Muscle layer of duodenum (tissue), 2 donors: Measurements from ENCODE around the gene METTL27.
"Not testable (repeated sequence)": the region's sequence is repeated elsewhere in the genome, so short reads cannot be mapped to it uniquely, and the experiment has no call there.

Experiments used
- H3K27ac ChIP-seq: one replicate; pipeline ENCODE4 v1.7.0; 2013; ENCODE audit warnings: mild to moderate bottlenecking, low read length
- H3K27me3 ChIP-seq: one replicate; pipeline ENCODE4 v1.7.0; 2013; ENCODE audit warnings: low read depth, mild to moderate bottlenecking, control low read depth, low read length
- H3K36me3 ChIP-seq, 2 donors: one replicate each; pipeline ENCODE4 v1.7.0; 2013; ENCODE audit warnings: low read length in 2 of 2, control low read depth in 1 of 2, mild to moderate bottlenecking in 1 of 2; ENCODE audit not compliant: insufficient read depth in 2 of 2, control insufficient read depth in 1 of 2
- H3K4me1 ChIP-seq, 2 donors: one replicate each; pipeline ENCODE4 v1.7.0; 2013; ENCODE audit warnings: low read length in 2 of 2, mild to moderate bottlenecking in 2 of 2, control low read depth in 1 of 2, moderate library complexity in 1 of 2; ENCODE audit not compliant: insufficient read depth in 2 of 2, control insufficient read depth in 1 of 2
- H3K4me3 ChIP-seq, 2 donors: one replicate each; pipeline ENCODE4 v1.7.0; 2013; ENCODE audit warnings: low read length in 2 of 2, low read depth in 1 of 2, mild to moderate bottlenecking in 1 of 2
- H3K9me3 ChIP-seq, 2 donors: one replicate each; pipeline ENCODE4 v1.7.0; 2013; ENCODE audit warnings: low read length in 2 of 2, control low read depth in 1 of 2, mild to moderate bottlenecking in 1 of 2; ENCODE audit not compliant: control insufficient read depth in 1 of 2
- donor health status: healthy.

Gene METTL27

DNA sequence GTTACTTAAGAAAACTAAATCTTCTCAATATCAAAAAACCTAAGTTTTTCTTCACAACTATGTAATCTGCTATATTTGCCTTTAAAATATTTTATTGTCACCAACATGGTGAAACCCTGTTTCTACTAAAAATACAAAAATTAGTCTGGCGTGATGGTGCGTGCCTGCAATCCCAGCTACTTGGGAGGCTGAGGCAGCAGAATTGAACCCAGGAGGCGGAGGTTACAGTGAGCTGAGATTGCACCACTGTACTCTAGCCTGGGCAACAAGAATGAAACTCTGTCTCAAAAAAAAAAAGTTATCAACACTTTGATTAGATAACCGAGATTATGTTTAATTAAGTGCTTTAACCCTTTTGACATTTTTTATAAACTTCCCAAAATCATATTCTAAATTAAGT lies 39.9 kb downstream of the METTL27 start:
- Histone ChIP-seq H3K27me3 (no peaks in the 10 kb centered on the region), H3K4me3 (no peak overlapping the region), H3K27ac (no peak overlapping the region), H3K9me3 (no peaks in the 10 kb centered on the region), H3K36me3 (no peaks in the 10 kb centered on the region), H3K4me1 (no peaks in the 10 kb centered on the region)

DNA sequence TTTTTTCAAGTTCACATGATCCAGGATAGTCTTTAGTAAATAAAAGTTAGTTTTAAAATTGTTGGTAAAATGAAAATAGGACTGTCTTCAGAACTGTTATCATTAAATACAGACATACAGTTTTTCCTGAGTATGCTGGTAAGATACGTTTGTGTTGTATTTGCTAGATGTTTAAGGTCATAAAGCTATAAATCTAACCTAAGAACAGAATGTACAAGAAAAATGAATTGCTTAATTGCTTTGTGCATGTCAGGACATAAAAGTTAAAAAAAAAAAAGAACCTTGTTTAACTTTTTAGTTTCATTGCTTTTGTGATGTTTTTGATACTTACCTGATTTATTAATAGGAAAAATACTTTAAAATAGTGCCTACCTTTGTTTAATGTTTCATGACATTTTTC lies 40.7 kb downstream of the METTL27 start:
- Histone ChIP-seq H3K9me3 (no peaks in the 10 kb centered on the region), H3K4me1 (no peaks in the 10 kb centered on the region), H3K27me3 (no peaks in the 10 kb centered on the region), H3K36me3 (no peaks in the 10 kb centered on the region), H3K27ac (no peak overlapping the region), H3K4me3 (no peak overlapping the region)

DNA sequence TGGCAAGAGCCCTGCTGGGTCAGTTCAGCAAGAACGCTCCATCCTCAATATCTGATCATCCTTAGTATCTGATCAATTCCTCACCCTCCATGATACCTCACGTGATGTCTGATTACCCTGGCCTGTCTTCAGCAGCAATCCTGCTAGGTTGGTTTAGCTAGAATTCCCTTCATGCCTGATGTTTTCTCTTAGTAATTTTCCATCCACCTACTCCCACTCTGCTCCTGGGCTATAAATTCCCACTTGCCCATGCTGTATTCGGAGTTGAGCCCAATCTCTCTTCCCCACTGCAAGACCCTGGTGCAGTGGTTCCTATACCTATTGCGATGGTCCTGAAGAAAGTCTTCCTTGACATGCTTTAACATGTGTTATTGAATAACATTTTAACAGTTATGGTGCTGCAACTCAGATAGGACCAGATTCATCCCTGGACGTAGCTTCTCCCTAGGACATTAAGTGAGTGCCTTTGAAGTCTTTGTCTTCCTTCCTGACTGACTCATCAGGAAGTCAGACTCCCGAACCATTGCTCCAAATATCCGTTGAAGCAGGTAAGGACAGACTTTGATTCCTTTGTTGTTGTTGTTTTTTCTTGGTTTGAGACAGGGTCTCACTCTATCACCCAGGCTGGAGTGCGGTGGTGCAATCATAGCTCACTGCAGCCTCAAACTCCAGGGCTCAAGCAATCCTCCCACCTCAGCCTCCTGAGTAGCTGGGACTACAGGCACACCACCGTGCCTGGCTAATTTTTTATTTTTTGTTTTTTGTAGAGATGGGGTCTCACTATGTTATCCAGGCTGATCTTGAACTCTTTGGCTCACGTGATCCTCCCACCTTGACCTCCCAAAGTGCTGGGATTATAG lies 42.8 kb downstream of the METTL27 start:
- H3K27me3 ChIP-seq = no peaks in the 10 kb centered on the region
- no peaks in the 10 kb centered on the region for H3K36me3 ChIP-seq
- H3K27ac ChIP-seq = no peak overlapping the region
- H3K4me3 ChIP-seq = no peak overlapping the region
- H3K4me1 ChIP-seq = no peaks in the 10 kb centered on the region
- no peaks in the 10 kb centered on the region for H3K9me3 ChIP-seq

- H3K4me1 ChIP-seq, H3K9me3 ChIP-seq, H3K36me3 ChIP-seq, H3K27me3 ChIP-seq, H3K27ac ChIP-seq, H3K4me3 ChIP-seq: not testable (repeated sequence)
Observed at GRCh38 chr7:73797176-73797575, 45.1 kb downstream of the METTL27 start.

- not testable (repeated sequence) for H3K9me3 ChIP-seq, H3K27ac ChIP-seq, H3K4me1 ChIP-seq, H3K27me3 ChIP-seq, H3K4me3 ChIP-seq, H3K36me3 ChIP-seq
Observed at GRCh38 chr7:73796656-73797055, 45.7 kb downstream of the METTL27 start.

GRCh38 chr7:73795188-73795587 lies 47.1 kb downstream of the METTL27 start:
- not testable (repeated sequence) for H3K27me3 ChIP-seq, H3K36me3 ChIP-seq

DNA sequence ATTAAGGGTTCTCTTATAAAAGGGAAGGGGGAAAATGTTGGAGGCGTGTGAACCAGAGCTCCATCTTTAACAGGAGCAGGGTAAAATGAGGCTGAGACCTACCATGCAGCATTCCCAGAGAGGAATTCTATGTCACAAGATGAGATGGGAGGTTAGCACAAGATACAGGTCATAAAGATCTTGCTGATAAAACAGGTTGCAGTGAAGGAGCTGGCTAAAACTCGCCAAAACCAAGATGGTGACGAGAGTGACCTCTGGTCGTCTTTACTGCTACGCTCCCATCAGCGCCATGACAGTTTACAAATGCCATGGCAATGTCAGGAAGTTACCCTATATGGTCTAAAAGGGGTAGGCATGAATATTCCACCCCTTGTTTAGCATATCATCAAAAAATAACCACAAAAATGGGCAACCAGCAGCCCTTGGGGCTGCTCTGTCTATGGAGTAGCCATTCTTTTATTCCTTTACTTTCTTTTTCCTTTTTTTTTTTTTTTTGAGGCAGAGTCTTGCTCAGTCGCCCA lies 51.1 kb downstream of the METTL27 start:
- not testable (repeated sequence) for H3K4me1 ChIP-seq

More at GRCh38 chr7:73795188-73795587, 47.1 kb downstream of the METTL27 start:
- not testable (repeated sequence) for H3K9me3 ChIP-seq, H3K4me3 ChIP-seq, H3K27ac ChIP-seq, H3K4me1 ChIP-seq

DNA sequence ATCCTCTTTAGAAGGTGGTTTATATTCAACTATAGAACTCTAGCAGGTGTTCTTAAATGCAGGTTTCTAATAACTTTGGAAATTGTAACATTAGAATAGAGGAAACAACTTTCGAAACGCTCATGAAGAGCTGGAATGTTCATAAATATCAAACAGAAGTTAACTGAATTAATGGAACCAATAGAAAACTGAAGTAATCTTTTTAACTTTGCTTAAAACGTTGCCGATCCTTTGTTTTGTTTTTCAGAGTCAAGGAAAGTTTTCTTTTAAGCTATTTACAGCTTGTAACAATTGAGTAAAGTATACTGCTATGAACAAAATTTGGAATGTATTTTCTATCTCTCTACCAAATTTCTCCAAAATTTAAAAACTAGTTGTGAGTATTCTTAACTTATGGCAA lies 53.3 kb downstream of the METTL27 start:
- no peaks in the 10 kb centered on the region for H3K9me3 ChIP-seq
- H3K36me3 ChIP-seq = no peaks in the 10 kb centered on the region
- no peaks in the 10 kb centered on the region for H3K27me3 ChIP-seq
- H3K27ac ChIP-seq = no peak overlapping the region
- no peaks in the 10 kb centered on the region for H3K4me1 ChIP-seq
- H3K4me3 ChIP-seq = no peak overlapping the region

More for the DNA sequence above, 51.1 kb downstream of the METTL27 start:
- not testable (repeated sequence) for H3K27ac ChIP-seq, H3K36me3 ChIP-seq, H3K27me3 ChIP-seq, H3K4me3 ChIP-seq, H3K9me3 ChIP-seq

DNA sequence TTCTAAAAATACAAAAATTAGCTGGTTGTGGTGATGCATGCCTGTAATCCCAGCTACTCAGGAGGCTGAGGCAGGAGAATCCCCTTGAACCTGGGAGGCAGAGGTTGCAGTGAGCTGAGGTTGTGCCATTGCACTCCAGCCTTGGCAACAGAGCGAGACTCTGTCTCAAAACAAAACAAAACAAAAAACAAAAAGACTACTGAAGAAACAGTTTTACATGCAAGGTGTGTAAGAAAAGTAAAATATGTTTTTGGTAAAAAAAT lies 54.6 kb downstream of the METTL27 start:
- not testable (repeated sequence) for H3K36me3 ChIP-seq, H3K27me3 ChIP-seq, H3K27ac ChIP-seq, H3K4me3 ChIP-seq, H3K9me3 ChIP-seq, H3K4me1 ChIP-seq

- Histone ChIP-seq H3K36me3 (no peaks in the 10 kb centered on the region), H3K27ac (no peak overlapping the region)
Observed at GRCh38 chr7:73786588-73786987, 55.7 kb downstream of the METTL27 start.

More at GRCh38 chr7:73786588-73786987, 55.7 kb downstream of the METTL27 start:
- Histone ChIP-seq H3K9me3 (no peaks in the 10 kb centered on the region), H3K4me1 (no peaks in the 10 kb centered on the region), H3K27me3 (no peaks in the 10 kb centered on the region), H3K4me3 (no peak overlapping the region)
